Ishikawa (cell line): ENCODE results near the gene TYRO3.

Experiments used
- CEBPB ChIP-seq: IDR thresholded peaks from 2 replicates; pipeline ENCODE4 v1.6.1; 2012
- CREB1 ChIP-seq: IDR thresholded peaks from 2 replicates; pipeline ENCODE4 v1.6.1; 2012; ENCODE audit warnings: low read depth
- EGR1 ChIP-seq: IDR thresholded peaks from 2 replicates; pipeline ENCODE4 v1.6.1; 2012
- EP300 ChIP-seq: IDR thresholded peaks from 2 replicates; pipeline ENCODE4 v1.6.1; 2012; ENCODE audit warnings: borderline replicate concordance
- FOXM1 ChIP-seq: IDR thresholded peaks from 2 replicates; pipeline ENCODE4 v1.6.1; 2012; ENCODE audit warnings: low read depth, borderline replicate concordance
- NFIC ChIP-seq: IDR thresholded peaks from 2 replicates; pipeline ENCODE4 v1.6.1; 2012
- RAD21 ChIP-seq: IDR thresholded peaks from 2 replicates; pipeline ENCODE4 v1.6.1; 2012; ENCODE audit warnings: low read depth
- TAF1 ChIP-seq: IDR thresholded peaks from 2 replicates; pipeline ENCODE4 v1.6.1; 2012; ENCODE audit warnings: low read depth, mild to moderate bottlenecking
- TCF12 ChIP-seq: IDR thresholded peaks from 2 replicates; pipeline ENCODE4 v1.6.1; 2012; ENCODE audit warnings: low read depth
- TEAD4 ChIP-seq: IDR thresholded peaks from 2 replicates; pipeline ENCODE4 v1.6.1; 2012
- YY1 ChIP-seq: IDR thresholded peaks from 2 replicates; pipeline ENCODE4 v1.6.1; 2012; ENCODE audit warnings: low read depth
- ZBTB7A ChIP-seq: IDR thresholded peaks from 2 replicates; pipeline ENCODE4 v1.6.1; 2012; ENCODE audit warnings: low read depth
- TF ChIP-seq, protein P1 (sequence below): IDR thresholded peaks from 2 replicates; pipeline ENCODE4 v1.6.1; 2012
- TF ChIP-seq, protein P2 (sequence below): IDR thresholded peaks from 2 replicates; pipeline ENCODE4 v1.6.1; 2012; ENCODE audit warnings: low read depth, mild to moderate bottlenecking
- TF ChIP-seq, protein P3 (sequence below): IDR thresholded peaks from 2 replicates; pipeline ENCODE4 v1.6.1; 2012

The TYRO3 gene

DNA sequence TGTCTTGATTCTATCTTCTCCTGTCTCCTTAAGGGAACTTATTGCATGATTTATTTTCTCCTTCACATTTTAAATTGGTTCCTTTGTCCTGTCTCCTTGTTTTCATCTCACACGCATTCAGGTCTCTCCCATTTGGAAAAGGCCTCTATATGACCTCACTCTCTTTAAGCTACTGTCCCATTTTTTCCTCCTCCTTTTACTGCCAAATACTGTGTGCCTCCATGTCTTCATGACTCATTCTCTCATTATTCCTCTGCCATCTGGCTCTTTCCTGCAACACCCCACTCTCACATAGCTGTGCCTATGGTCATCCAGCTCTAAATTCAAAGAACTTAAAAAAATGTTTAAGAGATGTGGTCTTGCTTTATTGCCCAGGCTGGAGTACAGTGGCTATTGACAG is 48.0 kb downstream of the TYRO3 start:
- TF ChIP-seq NFIC (no peak), EP300 (no peak), EGR1 (no peak), TEAD4 (no peak), TAF1 (no peak), TCF12 (no peak), RAD21 (no peak), CEBPB (no peak), ZBTB7A (no peak), YY1 (no peak), CREB1 (no peak), FOXM1 (no peak)
- TF ChIP-seq, protein P1, sequence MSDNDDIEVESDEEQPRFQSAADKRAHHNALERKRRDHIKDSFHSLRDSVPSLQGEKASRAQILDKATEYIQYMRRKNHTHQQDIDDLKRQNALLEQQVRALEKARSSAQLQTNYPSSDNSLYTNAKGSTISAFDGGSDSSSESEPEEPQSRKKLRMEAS, result no peak

DNA sequence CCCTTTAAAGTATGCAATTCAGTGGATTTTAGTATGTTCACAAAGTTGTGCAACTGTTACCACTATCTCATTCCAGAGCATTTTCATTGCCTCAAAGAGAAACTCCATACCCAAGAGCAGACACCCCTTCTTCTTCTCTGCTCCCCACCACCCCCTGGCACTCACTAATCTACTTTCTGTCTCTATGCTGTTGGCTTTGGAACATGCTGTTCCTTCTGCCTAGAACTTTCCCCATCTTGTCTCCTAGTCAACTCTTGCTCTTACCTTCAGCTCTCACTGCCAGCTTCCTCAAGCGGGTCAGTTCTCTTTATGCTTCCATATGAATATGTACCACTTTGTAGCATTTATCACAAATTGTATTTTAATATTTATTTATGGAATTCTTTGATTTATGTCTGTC is 50.1 kb downstream of the TYRO3 start:
- TF ChIP-seq, protein P1, result no peak
- no peak for TF ChIP-seq TAF1
- no peak for TF ChIP-seq TEAD4
- TF ChIP-seq EGR1, result no peak
- TF ChIP-seq TCF12, result no peak
- TF ChIP-seq, protein P2, sequence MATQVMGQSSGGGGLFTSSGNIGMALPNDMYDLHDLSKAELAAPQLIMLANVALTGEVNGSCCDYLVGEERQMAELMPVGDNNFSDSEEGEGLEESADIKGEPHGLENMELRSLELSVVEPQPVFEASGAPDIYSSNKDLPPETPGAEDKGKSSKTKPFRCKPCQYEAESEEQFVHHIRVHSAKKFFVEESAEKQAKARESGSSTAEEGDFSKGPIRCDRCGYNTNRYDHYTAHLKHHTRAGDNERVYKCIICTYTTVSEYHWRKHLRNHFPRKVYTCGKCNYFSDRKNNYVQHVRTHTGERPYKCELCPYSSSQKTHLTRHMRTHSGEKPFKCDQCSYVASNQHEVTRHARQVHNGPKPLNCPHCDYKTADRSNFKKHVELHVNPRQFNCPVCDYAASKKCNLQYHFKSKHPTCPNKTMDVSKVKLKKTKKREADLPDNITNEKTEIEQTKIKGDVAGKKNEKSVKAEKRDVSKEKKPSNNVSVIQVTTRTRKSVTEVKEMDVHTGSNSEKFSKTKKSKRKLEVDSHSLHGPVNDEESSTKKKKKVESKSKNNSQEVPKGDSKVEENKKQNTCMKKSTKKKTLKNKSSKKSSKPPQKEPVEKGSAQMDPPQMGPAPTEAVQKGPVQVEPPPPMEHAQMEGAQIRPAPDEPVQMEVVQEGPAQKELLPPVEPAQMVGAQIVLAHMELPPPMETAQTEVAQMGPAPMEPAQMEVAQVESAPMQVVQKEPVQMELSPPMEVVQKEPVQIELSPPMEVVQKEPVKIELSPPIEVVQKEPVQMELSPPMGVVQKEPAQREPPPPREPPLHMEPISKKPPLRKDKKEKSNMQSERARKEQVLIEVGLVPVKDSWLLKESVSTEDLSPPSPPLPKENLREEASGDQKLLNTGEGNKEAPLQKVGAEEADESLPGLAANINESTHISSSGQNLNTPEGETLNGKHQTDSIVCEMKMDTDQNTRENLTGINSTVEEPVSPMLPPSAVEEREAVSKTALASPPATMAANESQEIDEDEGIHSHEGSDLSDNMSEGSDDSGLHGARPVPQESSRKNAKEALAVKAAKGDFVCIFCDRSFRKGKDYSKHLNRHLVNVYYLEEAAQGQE, result no peak
- no peak for TF ChIP-seq RAD21
- TF ChIP-seq CEBPB, result no peak
- TF ChIP-seq YY1, result no peak
- TF ChIP-seq EP300, result no peak
- TF ChIP-seq NFIC, result no peak
- TF ChIP-seq ZBTB7A, result no peak
- TF ChIP-seq, protein P3, sequence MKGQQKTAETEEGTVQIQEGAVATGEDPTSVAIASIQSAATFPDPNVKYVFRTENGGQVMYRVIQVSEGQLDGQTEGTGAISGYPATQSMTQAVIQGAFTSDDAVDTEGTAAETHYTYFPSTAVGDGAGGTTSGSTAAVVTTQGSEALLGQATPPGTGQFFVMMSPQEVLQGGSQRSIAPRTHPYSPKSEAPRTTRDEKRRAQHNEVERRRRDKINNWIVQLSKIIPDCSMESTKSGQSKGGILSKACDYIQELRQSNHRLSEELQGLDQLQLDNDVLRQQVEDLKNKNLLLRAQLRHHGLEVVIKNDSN, result no peak
- TF ChIP-seq CREB1, result no peak
- no peak for TF ChIP-seq FOXM1

DNA sequence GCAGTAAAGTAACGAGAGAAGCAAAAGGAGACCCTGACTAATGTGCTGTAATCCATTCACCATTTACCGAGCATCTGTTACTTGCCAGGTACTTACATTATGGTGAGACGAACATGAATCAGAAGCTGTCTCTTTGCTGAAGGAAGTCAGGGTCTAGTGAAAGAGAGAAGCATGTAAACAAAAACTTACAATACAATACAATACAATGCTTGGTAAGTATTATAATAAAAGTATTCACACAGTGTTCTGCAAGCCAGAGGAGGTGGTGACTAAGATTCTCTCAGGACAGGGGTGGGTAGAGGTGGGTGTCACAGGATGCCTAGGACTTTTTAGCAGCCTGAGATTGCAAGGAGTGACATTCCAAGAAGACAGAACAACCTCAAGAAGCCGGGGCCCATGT is 51.0 kb downstream of the TYRO3 start:
- no peak for TF ChIP-seq CREB1

DNA sequence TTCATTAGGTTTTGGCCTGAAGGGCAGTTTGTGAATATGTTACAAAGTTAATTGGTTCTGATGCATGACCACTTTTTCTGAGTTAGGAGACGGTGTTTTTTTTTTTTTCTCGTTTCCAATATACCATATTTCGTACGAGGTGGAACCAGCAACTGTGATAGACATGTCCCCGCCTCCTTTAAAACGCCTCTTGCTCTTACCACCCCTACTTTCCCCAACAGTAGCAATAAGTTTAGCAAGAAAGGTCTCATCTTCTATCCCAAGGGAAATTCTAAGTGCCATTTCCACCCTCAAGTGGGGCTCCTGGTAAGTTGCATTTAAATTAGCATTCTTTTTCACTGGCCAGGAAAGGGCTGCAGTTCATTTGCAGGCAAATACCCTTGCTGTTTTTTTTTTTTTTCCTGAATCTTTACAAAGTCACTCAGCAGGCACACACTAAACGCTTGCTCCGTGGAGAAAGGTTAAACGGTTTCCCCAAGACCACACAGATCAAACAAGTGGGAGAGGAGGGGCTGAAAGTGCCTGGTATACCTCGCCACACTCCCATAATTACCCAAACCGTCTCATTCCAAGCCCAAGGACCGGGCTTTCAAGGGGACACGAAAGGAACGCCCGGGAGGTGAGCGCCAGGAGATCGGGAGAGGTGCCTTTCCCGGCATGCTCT is 61.7 kb downstream of the TYRO3 start:
- TF ChIP-seq RAD21, result no peak
- TF ChIP-seq TAF1, result 0 out of 2 replicates have a peak, but pooled peaks have one; percentile 58

DNA sequence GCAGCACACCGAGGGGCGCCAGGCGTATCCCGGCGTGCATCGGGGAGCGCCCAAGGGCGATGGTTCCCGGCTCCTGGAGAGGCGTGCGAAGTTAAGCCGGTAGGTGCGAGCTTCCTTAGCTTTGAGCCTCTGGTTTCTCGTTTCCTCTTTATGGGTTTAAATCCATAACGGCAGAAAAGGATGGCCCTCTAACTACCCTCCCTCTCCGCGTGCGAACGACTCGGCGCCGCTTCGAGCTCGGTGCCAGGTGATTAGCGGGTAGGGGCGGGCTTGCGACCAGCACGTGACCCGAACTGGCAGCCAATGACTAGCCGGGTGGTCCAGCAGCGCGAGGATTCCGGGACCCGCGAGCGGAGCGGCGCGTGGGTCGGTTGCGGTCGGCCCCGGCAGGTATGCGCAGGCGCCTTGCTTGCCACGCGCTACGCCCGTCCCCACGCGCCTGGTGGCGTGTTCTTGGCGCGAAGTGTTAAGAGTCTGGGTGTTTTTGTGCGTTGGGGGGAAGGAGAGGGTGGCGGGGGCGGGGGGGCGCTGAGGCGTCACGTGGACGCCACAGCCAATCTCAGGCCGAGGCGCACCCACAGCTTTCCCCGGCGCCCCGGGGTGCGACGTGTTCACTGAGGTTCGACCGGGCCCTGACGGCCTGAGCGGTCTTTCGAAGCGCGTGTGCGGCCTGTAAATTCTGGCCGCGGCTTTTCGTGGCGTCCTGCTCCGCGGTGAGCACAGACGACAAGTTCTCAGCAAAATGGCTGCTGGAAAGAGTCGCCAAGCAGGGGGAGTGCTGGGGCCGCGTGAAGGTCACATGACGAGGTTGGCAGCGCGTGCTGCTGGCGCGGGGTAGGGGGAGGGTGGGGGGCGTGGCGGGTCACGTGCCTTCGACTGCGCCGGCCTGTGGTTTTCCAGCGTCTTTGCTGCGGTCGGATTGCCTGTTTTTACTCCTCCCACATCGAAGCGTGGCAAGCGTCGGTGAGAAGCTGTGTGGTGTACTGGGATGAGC is 62.5 kb downstream of the TYRO3 start:
- TF ChIP-seq TEAD4, result peak; percentile 10; the same call in 1 of the 2 replicates
- no peak for TF ChIP-seq CEBPB
- TF ChIP-seq TAF1, result peak; percentile 41
- TF ChIP-seq, protein P3, result peak; percentile 98
- TF ChIP-seq RAD21, result no peak
- TF ChIP-seq, protein P2, result no peak
- TF ChIP-seq EP300, result no peak; the same call in 1 of the 2 replicates
- TF ChIP-seq, protein P1, result peak; percentile 99
- TF ChIP-seq EGR1, result peak; percentile 59
- TF ChIP-seq YY1, result peak; percentile 88
- no peak for TF ChIP-seq CREB1
- 0 out of 2 replicates have a peak, but pooled peaks have one; percentile 19 for TF ChIP-seq ZBTB7A
- no peak for TF ChIP-seq FOXM1
- peak; percentile 65; the same call in 1 of the 2 replicates for TF ChIP-seq TCF12
- peak; percentile 27; the same call in 1 of the 2 replicates for TF ChIP-seq NFIC
